ENCODE measurements around the gene MAP1A.
"Not testable (repeated sequence)": the region's sequence is repeated elsewhere in the genome, so short reads cannot be mapped to it uniquely, and the experiment has no call there.

Gene MAP1A

GRCh38 chr15:43531018-43531670 is 13.7 kb downstream of the MAP1A start:
- DNase-seq, result no peak

DNA sequence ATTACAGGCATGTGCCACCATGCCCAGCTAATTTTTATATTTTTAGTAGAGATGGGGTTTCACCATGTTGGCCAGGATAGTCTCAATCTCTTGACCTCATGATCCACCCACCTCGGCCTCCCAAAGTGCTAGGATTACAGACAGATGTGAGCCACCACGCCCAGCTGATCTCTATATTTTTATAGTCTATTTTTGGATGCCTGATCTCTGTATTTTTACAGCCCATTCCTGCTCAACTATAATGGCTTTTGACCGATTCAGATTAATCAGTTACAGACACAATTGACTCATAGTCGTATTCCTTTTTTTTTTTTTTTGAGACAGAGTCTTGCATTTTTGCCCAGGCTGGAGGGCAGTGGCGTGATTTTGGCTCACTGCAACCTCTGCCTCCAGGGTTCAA is 15.4 kb downstream of the MAP1A start:
- peak; percentile 69 for DNase-seq

- no peak for DNase-seq
These were observed 17.5 kb downstream of the MAP1A start for GRCh38 chr15:43534897-43535296.

DNA sequence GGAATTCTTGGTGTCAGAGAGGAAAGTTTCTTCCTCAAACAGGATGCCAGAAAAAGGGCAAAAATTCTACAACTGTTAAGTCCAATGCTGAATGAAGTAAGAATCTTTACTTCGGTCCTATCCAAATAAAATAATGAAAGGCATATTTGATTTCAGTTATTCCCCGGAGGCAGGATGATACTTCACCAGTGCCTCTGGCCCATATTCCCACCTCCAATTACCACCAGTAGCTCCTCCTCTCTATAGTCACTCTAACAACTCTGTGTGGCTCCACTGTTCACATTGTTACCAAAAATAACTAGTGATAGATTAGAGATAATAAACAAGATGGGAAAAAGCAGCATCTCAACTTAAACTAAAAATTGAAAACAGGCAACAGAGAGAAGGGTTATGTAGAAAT is 20.7 kb downstream of the MAP1A start:
- no peak for DNase-seq

GRCh38 chr15:43541785-43542184 is 24.4 kb downstream of the MAP1A start:
- DNase-seq, result no peak

GRCh38 chr15:43544266-43544665 is 26.9 kb downstream of the MAP1A start:
- no peak for DNase-seq

- DNase-seq, result no peak
These were observed 28.0 kb downstream of the MAP1A start for GRCh38 chr15:43545426-43545825.

- DNase-seq, result no peak
These were observed 30.1 kb downstream of the MAP1A start for GRCh38 chr15:43547539-43547938.

DNA sequence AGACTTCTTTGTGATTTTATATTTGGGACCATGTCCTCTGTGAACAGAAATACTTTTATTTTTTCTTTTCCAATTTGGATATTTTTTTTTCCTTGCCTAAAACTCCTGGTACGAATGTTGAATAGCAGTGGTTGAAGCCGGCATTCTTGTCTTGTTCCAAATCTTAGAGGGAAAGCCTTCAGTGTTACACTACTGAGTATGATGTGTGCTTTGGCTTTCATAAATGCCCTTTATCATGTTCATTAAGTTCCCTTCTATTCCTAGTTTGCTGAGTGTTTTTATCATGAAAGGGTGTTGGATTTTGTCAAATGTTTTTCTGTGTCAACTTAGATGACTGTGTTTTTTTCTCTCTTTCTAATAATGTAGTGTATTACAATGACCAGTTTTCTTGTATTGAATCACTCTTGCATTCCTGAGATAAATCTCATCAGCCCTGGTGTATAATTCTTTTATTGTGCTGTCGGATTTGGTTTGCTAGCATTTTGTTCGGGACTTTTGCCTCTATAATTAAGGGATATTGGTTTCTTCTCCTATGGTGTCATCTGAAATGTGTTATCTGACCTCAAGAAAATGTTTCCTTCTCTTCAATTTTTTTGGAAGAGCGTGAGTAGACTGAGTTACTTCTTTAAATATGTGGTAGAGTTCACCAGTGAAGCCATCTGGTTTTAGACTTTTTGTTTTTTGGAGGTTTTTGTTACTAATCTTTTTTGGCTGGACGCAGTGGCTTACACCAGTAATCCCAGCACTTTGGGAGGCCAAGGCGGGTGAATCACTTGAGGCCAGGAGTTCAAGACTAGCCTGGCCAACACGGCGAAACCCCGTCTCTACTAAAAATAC is 33.3 kb downstream of the MAP1A start:
- no peak for DNase-seq

DNA sequence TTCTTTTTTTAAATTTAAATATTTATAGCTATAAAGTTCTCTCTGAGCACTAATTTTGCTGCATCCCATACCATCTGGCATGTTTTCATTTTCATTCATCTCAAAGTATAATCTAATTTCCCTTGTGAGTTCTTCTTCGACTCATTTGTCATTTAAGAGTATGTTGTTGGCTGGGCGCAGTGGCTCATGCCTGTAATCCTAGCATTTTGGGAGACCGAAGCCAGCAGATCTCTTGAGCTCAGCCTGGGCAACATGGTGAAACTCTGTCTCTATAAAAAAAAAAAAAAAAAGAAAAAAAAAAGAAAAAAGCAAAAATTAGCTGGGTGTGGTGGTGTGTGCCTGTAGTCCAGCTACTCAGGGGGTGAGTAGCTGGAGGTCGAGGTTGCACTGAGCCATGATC is 34.8 kb downstream of the MAP1A start:
- no peak for DNase-seq

GRCh38 chr15:43552986-43553385 is 35.6 kb downstream of the MAP1A start:
- no peak for DNase-seq

DNA sequence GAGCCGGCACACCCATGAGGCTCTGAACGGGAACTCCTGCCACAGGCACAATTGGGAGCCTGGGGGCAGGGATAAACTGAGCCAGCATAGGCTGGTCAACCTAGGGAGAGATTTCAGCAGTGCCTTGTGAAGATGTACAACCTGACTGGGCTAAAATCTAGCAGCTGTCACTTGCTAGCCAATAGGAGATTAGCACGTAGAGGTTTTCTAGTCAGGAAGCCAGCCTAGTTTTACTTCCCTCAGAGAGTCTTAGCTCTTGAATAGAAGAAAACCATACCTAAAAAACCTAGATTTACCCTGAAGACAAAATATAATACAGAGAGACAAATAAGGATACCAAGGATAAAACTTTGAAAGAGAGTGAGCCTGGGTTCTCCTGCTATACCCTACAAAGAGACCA is 45.3 kb downstream of the MAP1A start:
- not testable (repeated sequence) for DNase-seq

- not testable (repeated sequence) for DNase-seq
These were observed 46.4 kb downstream of the MAP1A start for GRCh38 chr15:43563793-43564192.

DNA sequence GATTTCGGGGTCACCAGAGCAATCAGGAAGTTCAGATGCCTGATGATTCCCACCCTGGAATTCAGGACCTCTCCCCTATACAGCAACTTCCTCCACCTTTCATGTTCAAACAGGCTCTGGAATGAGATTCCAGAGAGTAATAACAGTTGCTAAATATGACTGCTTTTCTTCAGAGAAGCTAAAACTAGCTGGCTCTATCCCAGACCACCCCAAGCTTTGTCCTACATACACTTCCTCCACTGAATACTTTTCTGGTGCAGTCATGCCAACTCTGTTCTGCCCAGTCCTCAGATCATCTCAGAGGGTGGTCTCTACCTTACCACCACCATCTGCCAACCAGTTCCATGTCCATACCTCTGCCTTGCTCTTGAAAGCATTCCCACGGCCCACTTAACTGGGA is 49.2 kb downstream of the MAP1A start:
- DNase-seq, result not testable (repeated sequence)

- DNase-seq, result not testable (repeated sequence)
These were observed 57.2 kb downstream of the MAP1A start for GRCh38 chr15:43574607-43575006.
